ENCODE results near the gene DUOX1.
A peak's percentile ranks its signal among the peaks of the same experiment; 100 is the strongest.

The DUOX1 gene

GRCh38 chr15:45167631-45168205 is 37.9 kb downstream of the DUOX1 start:
- peak in 1 of 56 donors; percentile 31 for DNase-seq

- DNase-seq = no peak
Measured at GRCh38 chr15:45168286-45168685, 38.5 kb downstream of the DUOX1 start.

GRCh38 chr15:45168751-45169551 is 39.2 kb downstream of the DUOX1 start:
- DNase-seq = no peak

GRCh38 chr15:45169608-45170480 is 40.0 kb downstream of the DUOX1 start:
- no peak for DNase-seq

GRCh38 chr15:45171912-45172311 is 42.1 kb downstream of the DUOX1 start:
- no peak for DNase-seq

GRCh38 chr15:45174069-45174468 is 44.3 kb downstream of the DUOX1 start:
- DNase-seq = no peak

- no peak for DNase-seq
Measured at GRCh38 chr15:45174577-45174976, 44.8 kb downstream of the DUOX1 start.

- DNase-seq = no peak
Measured at GRCh38 chr15:45177285-45177684, 47.5 kb downstream of the DUOX1 start.

- DNase-seq = no peak
Measured at GRCh38 chr15:45179221-45179985, 49.6 kb downstream of the DUOX1 start.

GRCh38 chr15:45180201-45180600 is 50.4 kb downstream of the DUOX1 start:
- DNase-seq = no peak

GRCh38 chr15:45180648-45181436 is 51.0 kb downstream of the DUOX1 start:
- DNase-seq = no peak

GRCh38 chr15:45181491-45182285 is 51.9 kb downstream of the DUOX1 start:
- no peak for DNase-seq

GRCh38 chr15:45182996-45183395 is 53.2 kb downstream of the DUOX1 start:
- no peak for DNase-seq

GRCh38 chr15:45183511-45183910 is 53.7 kb downstream of the DUOX1 start:
- no peak for DNase-seq

GRCh38 chr15:45184562-45185041 is 54.8 kb downstream of the DUOX1 start:
- DNase-seq = no peak

- DNase-seq = no peak
Measured at GRCh38 chr15:45185069-45185779, 55.4 kb downstream of the DUOX1 start.

- DNase-seq = peak in 2 of 56 donors; percentile 18 to 22
Measured at GRCh38 chr15:45185903-45186770, 56.3 kb downstream of the DUOX1 start.
